C4-2B (cell line): ENCODE measurements around the gene GALNT2.

Source experiments
- ZFX ChIP-seq: fragments of 450-650 bp; IDR thresholded peaks from 2 replicates; pipeline ENCODE4 v1.6.1; 2017
- TF ChIP-seq, protein P1 (sequence below): fragments of 450-650 bp; conservative IDR thresholded peaks from 2 replicates; pipeline ENCODE4 v1.5.1; 2017; ENCODE audit warnings: mild to moderate bottlenecking

DNA sequence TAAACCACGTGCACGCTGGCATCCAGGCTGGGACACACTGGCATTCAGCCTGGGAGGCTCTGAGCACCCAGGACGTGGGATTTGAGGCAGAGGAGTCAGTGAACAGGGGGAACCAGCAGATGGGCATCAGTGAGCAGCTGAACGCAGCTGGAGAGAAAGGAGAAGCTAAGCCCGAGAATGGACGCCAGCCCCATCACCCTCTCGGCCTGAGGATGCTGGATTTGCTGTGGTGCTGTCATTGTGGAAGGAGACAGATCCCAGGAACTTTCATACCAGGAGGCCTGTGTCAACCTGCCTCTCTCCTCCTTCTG lies 226.3 kb downstream of the GALNT2 start:
- TF ChIP-seq, protein P1, sequence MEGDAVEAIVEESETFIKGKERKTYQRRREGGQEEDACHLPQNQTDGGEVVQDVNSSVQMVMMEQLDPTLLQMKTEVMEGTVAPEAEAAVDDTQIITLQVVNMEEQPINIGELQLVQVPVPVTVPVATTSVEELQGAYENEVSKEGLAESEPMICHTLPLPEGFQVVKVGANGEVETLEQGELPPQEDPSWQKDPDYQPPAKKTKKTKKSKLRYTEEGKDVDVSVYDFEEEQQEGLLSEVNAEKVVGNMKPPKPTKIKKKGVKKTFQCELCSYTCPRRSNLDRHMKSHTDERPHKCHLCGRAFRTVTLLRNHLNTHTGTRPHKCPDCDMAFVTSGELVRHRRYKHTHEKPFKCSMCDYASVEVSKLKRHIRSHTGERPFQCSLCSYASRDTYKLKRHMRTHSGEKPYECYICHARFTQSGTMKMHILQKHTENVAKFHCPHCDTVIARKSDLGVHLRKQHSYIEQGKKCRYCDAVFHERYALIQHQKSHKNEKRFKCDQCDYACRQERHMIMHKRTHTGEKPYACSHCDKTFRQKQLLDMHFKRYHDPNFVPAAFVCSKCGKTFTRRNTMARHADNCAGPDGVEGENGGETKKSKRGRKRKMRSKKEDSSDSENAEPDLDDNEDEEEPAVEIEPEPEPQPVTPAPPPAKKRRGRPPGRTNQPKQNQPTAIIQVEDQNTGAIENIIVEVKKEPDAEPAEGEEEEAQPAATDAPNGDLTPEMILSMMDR: no peak
- TF ChIP-seq ZFX: no peak
